CD14-positive monocyte (primary cell): Measurements from ENCODE around the gene GDF9. TPM values are rescaled to one million over a fixed set of nuclear protein-coding genes. Genes with fewer than 3 reads are reported as not detected.

Experiments
- DNase-seq, 3 donors: peaks; one replicate each; pipeline ENCODE4 v3.0.0-alpha.2; 2011 to 2022
- H2AFZ ChIP-seq: 2 replicates; pipeline ENCODE4 v1.6.0; 2012; ENCODE audit warnings: mild to moderate bottlenecking, low read depth, low read length, inconsistent platforms; ENCODE audit not compliant: insufficient read depth, poor library complexity, severe bottlenecking
- H3K27ac ChIP-seq, 2 donors: 1 replicate in 1 of 2; 2 replicates in 1 of 2; pipeline ENCODE4 v1.5.1; 2012 to 2013; ENCODE audit warnings: low read length in 2 of 2, control low read depth in 1 of 2, inconsistent platforms in 1 of 2, low read depth in 1 of 2, mild to moderate bottlenecking in 1 of 2
- H3K27me3 ChIP-seq, 2 donors: one replicate each; pipeline versions ENCODE4 v1.6.0 to v1.6.1; 2011 to 2013; ENCODE audit warnings: low read length in 2 of 2; ENCODE audit not compliant: control insufficient read depth in 2 of 2, insufficient read depth in 2 of 2
- H3K36me3 ChIP-seq, 2 donors: replicated peaks in 1 of 2; 1 replicate in 1 of 2; 2 replicates in 1 of 2; pipeline versions ENCODE4 v1.5.1 to v1.6.1; 2012 to 2013; ENCODE audit warnings: low read length in 2 of 2, control low read depth in 1 of 2, inconsistent platforms in 1 of 2, mild to moderate bottlenecking in 1 of 2; ENCODE audit not compliant: insufficient read depth in 2 of 2, control insufficient read depth in 1 of 2
- H3K4me1 ChIP-seq, 2 donors: 1 replicate in 1 of 2; 2 replicates in 1 of 2; pipeline versions ENCODE4 v1.5.1 to v1.6.1; 2012 to 2013; ENCODE audit warnings: low read length in 2 of 2, control low read depth in 1 of 2, inconsistent platforms in 1 of 2, mild to moderate bottlenecking in 1 of 2, moderate library complexity in 1 of 2; ENCODE audit not compliant: insufficient read depth in 2 of 2, control insufficient read depth in 1 of 2
- H3K4me2 ChIP-seq: replicated peaks from 2 replicates; pipeline ENCODE3; 2012; ENCODE audit warnings: low read length, moderate library complexity, mild to moderate bottlenecking; ENCODE audit not compliant: poor library complexity, severe bottlenecking; ENCODE audit errors: extremely low read depth
- H3K4me3 ChIP-seq, 3 experiments: fragments of 200-600 bp in 1 of 3; sonication (generic) in 1 of 3; replicated peaks in 1 of 3; 1 replicate in 2 of 3; 2 replicates in 1 of 3; pipeline ENCODE4 v1.5.1; 2011 to 2013; ENCODE audit warnings: low read length in 3 of 3, mild to moderate bottlenecking in 3 of 3, control low read depth in 2 of 3, low read depth in 2 of 3, inconsistent platforms in 1 of 3, moderate library complexity in 1 of 3
- H3K79me2 ChIP-seq: 2 replicates; pipeline ENCODE4 v1.6.0; 2012; ENCODE audit warnings: mild to moderate bottlenecking, control low read depth, inconsistent platforms, low read length, moderate library complexity; ENCODE audit not compliant: insufficient read depth
- H3K9ac ChIP-seq: 2 replicates; pipeline ENCODE4 v1.6.0; 2017; ENCODE audit warnings: low read length, mild to moderate bottlenecking; ENCODE audit not compliant: insufficient read depth, poor library complexity, severe bottlenecking
- H3K9me3 ChIP-seq, 2 donors: replicated peaks in 1 of 2; 1 replicate in 1 of 2; 2 replicates in 1 of 2; pipeline versions ENCODE4 v1.5.1 to v1.6.1; 2012 to 2013; ENCODE audit warnings: low read length in 2 of 2, control low read depth in 1 of 2; ENCODE audit not compliant: control insufficient read depth in 1 of 2, insufficient read depth in 1 of 2
- H4K20me1 ChIP-seq: 2 replicates; pipeline ENCODE4 v1.6.0; 2012; ENCODE audit warnings: mild to moderate bottlenecking, low read length, control low read depth, moderate library complexity; ENCODE audit not compliant: insufficient read depth
- H3K27ac Mint-ChIP-seq, 7 donors: one replicate each; pipeline ENCODE4 v1.8.0; 2020; ENCODE audit warnings: mild to moderate bottlenecking in 7 of 7, mixed read lengths in 7 of 7, moderate library complexity in 6 of 7, inconsistent platforms in 2 of 7
- H3K27me3 Mint-ChIP-seq, 3 donors: one replicate each; pipeline ENCODE4 v1.8.0; 2021 to 2022; ENCODE audit warnings: low read depth in 3 of 3, mild to moderate bottlenecking in 3 of 3, mixed read lengths in 3 of 3, moderate library complexity in 3 of 3, inconsistent platforms in 1 of 3
- H3K36me3 Mint-ChIP-seq, 2 donors: one replicate each; pipeline ENCODE4 v1.8.0; 2020; ENCODE audit warnings: mixed read lengths in 2 of 2, inconsistent platforms in 1 of 2, mild to moderate bottlenecking in 1 of 2
- H3K4me1 Mint-ChIP-seq: one replicate; pipeline ENCODE4 v1.8.0; 2020; ENCODE audit warnings: mild to moderate bottlenecking, mixed read lengths
- H3K4me3 Mint-ChIP-seq, 2 donors: one replicate each; pipeline ENCODE4 v1.8.0; 2020; ENCODE audit warnings: mild to moderate bottlenecking in 2 of 2, mixed read lengths in 2 of 2, moderate library complexity in 1 of 2
- H3K9me3 Mint-ChIP-seq, 7 donors: one replicate each; pipeline ENCODE4 v1.8.0; 2020 to 2022; ENCODE audit warnings: mixed read lengths in 7 of 7, mild to moderate bottlenecking in 6 of 7, moderate library complexity in 6 of 7, inconsistent platforms in 2 of 7
- WGBS: methylation state at CpG from one replicate; pipeline ENCODE4 v1.1.5; 2013; ENCODE audit warnings: missing lambda C conversion rate; ENCODE audit not compliant: insufficient coverage; 5-methylcytosine and 5-hydroxymethylcytosine counted together
- intact Hi-C, 2 donors: fragments of 100-400 bp; cut with micrococcal nuclease; formaldehyde crosslinking; loops; one replicate each; pipeline versions ENCODE4 v1.15.0 to v1.15.1; 2023
- polyA plus RNA-seq, 3 donors: library from polyadenylated mRNA; depleted of rRNA in 1 of 3; unstranded in 2 of 3; stranded (reverse) in 1 of 3; fragments of 300-500 nt in 2 of 3; fragments of >200 nt in 1 of 3; fragmentation: Illumina TruSeq in 2 of 3; gene quantifications; 1 replicate in 2 of 3; 2 replicates in 1 of 3; pipeline ENCODE4 v1.2.3, GENCODE V29; 2012 to 2021
- TF ChIP-seq, protein P1 (sequence below): fragments of 200-600 bp; IDR thresholded peaks from one replicate; pipeline ENCODE4 v1.8.0; 2022; ENCODE audit warnings: antibody characterized with exemption, mild to moderate bottlenecking

GDF9 gene
- polyA plus RNA-seq, 3 donors = 0.55 TPM; not detected in 2

GRCh38 chr5:132832612-132833011 lies 33.7 kb downstream of the GDF9 start:
- Histone ChIP-seq H3K79me2 (peaks cover 11% of the 10 kb centered on the region), H4K20me1 (peaks cover 23% of the 10 kb centered on the region), H3K9ac (no peak overlapping the region), H3K4me2 (no peak overlapping the region), H3K27me3 (peaks cover 12 to 33% of the 10 kb centered on the region in 2 donors), H3K36me3 (peaks cover 0 to 8% of the 10 kb centered on the region in 2 donors), H3K9me3 (no peaks in the 10 kb centered on the region), H2AFZ (no peak overlapping the region), H3K4me3 (no peak overlapping the region), H3K4me1 (peaks cover 32 to 45% of the 10 kb centered on the region in 2 donors), H3K27ac (no peak overlapping the region)
- no peak for DNase-seq
- intact Hi-C loops = loop anchor here in 1 of 2 donors (5.0 kb wide), 1 partner anchor 50 kb away; no protein-coding TSS in a partner anchor
- Mint-ChIP-seq H3K4me1 (peaks cover 36% of the 10 kb centered on the region), H3K4me3 (no peak overlapping the region), H3K27me3 (peaks cover 35 to 51% (median 36%) of the 10 kb centered on the region in 3 donors), H3K36me3 (peaks cover 12 to 19% of the 10 kb centered on the region in 2 donors), H3K9me3 (peaks cover 0 to 7% (median 2%) of the 10 kb centered on the region in 7 donors), H3K27ac (no peak overlapping the region)
- TF ChIP-seq, protein P1, sequence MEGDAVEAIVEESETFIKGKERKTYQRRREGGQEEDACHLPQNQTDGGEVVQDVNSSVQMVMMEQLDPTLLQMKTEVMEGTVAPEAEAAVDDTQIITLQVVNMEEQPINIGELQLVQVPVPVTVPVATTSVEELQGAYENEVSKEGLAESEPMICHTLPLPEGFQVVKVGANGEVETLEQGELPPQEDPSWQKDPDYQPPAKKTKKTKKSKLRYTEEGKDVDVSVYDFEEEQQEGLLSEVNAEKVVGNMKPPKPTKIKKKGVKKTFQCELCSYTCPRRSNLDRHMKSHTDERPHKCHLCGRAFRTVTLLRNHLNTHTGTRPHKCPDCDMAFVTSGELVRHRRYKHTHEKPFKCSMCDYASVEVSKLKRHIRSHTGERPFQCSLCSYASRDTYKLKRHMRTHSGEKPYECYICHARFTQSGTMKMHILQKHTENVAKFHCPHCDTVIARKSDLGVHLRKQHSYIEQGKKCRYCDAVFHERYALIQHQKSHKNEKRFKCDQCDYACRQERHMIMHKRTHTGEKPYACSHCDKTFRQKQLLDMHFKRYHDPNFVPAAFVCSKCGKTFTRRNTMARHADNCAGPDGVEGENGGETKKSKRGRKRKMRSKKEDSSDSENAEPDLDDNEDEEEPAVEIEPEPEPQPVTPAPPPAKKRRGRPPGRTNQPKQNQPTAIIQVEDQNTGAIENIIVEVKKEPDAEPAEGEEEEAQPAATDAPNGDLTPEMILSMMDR = no peak
- 98% methylated on average over 5 of the region's 5 CpGs for WGBS

- peaks cover 48 to 64% (median 49%) of the 10 kb centered on the region in 3 donors for H3K27me3 Mint-ChIP-seq
- intact Hi-C loops = loop anchor here (2.0 to 5.0 kb wide), 2 partner anchors 50 to 51 kb away; no protein-coding TSS in a partner anchor
- peak overlapping the region; percentile 88 to 91 for H3K4me3 Mint-ChIP-seq
Measured at GRCh38 chr5:132831095-132831860, 35.0 kb downstream of the GDF9 start.

More at GRCh38 chr5:132831095-132831860, 35.0 kb downstream of the GDF9 start:
- Histone ChIP-seq H3K4me2 (peak overlapping the region; percentile 82), H3K4me3 (peak overlapping the region in 2 of 3 experiments; percentile 27 to 76), H4K20me1 (peaks cover 36% of the 10 kb centered on the region), H3K9me3 (peaks cover 0 to 7% of the 10 kb centered on the region in 2 donors), H3K27ac (peak overlapping the region in 1 of 2 donors; percentile 71), H3K27me3 (peaks cover 19 to 46% of the 10 kb centered on the region in 2 donors), H2AFZ (peak overlapping the region; percentile 90), H3K79me2 (peaks cover 11% of the 10 kb centered on the region), H3K9ac (peak overlapping the region; percentile 82), H3K4me1 (peaks cover 18 to 33% of the 10 kb centered on the region in 2 donors), H3K36me3 (peaks cover 0 to 19% of the 10 kb centered on the region in 2 donors)
- no peak for DNase-seq
- WGBS = 99% methylated on average over 9 of the region's 15 CpGs
- TF ChIP-seq, protein P1 = no peak
- peak overlapping the region in 4 of 7 donors; percentile 33 to 86 (median 58) for H3K27ac Mint-ChIP-seq
- H3K9me3 Mint-ChIP-seq = peaks cover 0 to 16% (median 7%) of the 10 kb centered on the region in 7 donors
- peaks cover 30% of the 10 kb centered on the region for H3K4me1 Mint-ChIP-seq
- peaks cover 22 to 32% of the 10 kb centered on the region in 2 donors for H3K36me3 Mint-ChIP-seq
